HG03280 (cell line): Measurements from ENCODE around the gene ACSF3.
"Not testable (repeated sequence)": the region's sequence is repeated elsewhere in the genome, so short reads cannot be mapped to it uniquely, and the experiment has no call there.

ENCODE experiments used
- ATAC-seq: cut with Tn5 transposase; IDR thresholded peaks from one replicate; pipeline ENCODE4 v1.9.1; 2021; ENCODE audit warnings: mild to moderate bottlenecking, moderate library complexity; ENCODE audit not compliant: unreplicated experiment

The ACSF3 gene

DNA sequence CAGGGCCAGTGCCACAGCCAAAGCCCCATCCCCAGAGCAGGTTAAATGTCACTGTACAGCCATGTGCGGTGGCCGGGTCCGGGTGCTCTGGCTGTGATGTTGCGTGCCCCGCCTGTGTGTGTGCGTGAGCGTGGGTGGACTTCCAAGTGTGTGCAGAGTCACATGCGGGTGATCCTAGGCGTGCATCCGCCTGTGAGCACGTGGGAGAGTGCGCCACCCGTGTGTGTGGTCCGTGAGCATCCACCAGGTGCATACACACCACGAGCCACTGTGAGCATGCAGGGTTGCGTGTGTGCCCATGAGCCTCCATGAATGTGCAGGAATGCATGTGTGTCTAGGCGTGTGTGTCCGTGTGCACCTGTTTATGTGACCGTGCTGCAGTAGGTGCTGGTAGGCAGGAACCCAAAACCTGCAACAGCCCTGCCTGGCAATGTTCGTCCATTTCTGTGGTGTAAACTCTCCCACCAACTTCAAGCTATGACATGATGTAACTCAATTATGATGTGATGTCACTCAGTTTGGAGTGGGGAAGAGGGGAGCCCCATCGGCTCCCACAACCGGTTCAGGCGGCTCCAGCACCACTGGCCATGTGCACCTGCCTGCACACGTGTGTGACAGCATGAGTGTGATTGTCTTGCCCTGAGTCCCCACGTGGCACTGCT lies 37.6 kb upstream of the ACSF3 start:
- ATAC-seq, result no peak

- no peak for ATAC-seq
These were observed 37.1 kb upstream of the ACSF3 start for GRCh38 chr16:89056592-89056991.

DNA sequence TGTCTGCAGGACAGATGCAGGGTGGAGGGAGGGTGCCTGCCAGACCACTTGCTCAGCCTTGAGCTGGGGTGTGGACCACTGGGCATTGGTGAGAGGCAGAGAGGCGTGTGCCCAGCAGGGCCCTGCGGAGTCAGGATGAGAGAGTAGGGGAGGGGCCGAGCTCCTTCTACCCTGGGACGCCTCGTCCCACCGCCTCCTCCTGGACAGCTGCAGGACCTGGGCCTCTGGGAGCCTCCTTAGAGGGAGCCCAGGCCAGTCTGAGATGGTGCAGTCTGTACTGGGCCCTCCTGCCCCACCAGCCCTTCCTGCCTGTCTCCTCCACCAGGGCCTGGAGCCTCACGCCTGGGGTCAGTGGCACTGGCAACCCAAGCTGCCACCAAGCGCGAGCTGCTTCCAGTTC lies 35.9 kb upstream of the ACSF3 start:
- no peak for ATAC-seq

GRCh38 chr16:89058812-89059211 lies 34.8 kb upstream of the ACSF3 start:
- ATAC-seq, result no peak

GRCh38 chr16:89060207-89060794 lies 33.4 kb upstream of the ACSF3 start:
- ATAC-seq, result no peak

GRCh38 chr16:89061086-89061485 lies 32.6 kb upstream of the ACSF3 start:
- ATAC-seq, result no peak

DNA sequence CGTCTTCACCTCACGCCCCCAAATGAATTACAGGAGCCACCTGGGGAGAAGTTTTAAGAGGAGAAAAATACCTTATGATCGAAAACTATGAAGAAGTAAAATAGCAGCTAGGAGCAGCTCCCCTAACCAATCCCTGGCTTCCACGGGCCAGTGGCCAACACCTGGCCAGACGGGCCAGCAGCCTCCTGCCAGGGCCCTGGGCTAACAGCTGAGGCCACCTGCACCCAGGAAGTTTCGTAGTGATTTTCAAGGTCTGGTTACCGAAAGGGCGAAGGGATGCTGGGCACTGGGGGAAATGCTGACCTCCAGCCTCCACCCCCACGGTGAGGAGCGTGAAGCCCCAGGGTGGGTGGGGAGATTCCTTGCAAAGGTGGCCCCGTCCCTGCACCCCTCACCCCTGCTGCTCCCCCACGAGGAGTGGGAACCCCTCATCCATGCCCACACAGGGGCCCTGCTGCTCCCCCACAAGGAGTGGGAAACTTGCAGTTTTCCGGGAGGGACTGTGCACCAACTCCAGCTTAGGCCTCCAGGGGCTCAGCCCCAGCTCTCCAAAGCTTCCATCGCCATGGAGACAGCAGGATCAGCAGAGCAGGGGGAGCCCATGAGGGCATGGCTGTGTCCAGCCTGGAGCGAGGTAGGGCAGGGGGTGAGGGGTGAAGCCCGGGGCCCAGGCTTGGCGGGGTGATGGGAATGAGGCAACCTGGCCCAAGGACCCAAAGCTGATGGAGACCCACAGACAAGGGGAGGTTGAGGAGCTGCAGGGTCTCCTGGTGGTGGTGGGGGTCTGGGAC lies 31.9 kb upstream of the ACSF3 start:
- ATAC-seq, result no peak

DNA sequence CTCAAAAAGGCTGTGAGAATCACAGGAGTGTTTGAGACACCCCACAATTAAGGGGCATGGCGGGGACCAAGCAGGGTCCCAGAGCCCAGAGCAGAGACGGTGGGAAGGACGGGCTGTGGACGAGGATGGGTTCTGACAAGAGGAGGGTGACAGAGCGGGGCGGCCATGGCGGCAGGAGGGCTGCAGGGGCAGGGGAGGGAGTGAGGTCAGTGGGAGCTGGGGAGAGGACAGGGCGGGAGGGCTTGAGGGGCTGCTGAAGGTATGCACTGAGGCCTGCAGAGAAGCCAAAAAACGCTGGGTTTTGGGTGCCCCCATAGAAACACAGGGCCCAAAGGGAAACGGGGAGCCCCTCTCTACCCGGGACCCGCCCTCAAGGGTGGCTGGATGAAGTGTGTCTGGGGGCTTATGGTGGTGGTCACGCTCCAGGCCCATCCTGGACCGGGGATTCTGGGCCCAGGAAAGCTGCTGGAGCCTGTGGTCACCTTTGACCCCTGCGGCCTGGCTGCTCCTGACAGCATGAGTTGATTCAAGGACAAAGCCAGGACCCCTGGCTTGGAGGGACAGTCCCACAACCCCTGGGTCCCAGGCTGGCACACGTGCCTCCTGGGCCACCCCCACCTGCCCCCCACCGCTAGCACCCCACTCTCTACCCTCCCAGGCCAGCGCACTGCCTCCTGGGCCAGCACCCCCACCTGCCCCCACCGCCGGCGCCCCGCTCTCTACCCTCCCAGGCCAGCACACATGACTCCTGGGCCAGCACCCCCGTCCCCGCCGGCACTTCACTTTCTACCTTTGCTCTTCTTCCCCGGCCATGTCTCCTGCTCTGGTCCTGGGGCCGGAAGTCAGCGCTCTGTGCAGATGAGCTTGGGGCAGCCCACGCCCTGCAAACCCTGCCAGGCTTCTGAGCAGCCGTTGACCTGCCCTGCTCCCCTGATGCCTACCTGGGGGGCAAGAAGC lies 31.0 kb upstream of the ACSF3 start:
- no peak for ATAC-seq

DNA sequence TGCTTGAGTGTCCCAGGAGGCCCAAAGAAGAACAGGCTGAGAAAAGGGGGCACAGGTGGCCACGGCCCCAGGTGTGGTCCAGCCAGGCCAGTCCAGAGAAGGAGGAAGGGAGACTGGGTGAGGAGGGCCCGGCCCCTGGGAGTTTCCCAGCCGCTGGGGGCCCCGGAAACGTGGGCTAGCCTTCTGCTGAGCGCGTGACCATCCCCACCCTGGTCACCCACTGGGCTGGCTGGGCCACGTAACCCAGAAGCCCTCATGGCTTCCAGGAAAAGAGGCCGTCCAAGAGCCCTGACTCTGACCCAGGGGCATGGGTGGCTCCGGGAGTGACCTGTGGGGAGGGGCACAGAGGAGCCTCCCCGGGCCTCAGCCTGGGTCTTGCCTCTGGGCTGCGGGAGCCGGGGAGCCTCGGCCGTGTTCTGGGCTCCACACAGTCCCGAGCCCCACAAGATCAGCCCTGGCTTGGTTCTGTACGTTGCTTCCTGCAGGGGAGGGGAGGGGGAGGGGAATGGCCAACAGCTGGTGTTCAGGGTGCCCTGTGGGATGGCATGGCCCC lies 29.8 kb upstream of the ACSF3 start:
- ATAC-seq, result no peak

DNA sequence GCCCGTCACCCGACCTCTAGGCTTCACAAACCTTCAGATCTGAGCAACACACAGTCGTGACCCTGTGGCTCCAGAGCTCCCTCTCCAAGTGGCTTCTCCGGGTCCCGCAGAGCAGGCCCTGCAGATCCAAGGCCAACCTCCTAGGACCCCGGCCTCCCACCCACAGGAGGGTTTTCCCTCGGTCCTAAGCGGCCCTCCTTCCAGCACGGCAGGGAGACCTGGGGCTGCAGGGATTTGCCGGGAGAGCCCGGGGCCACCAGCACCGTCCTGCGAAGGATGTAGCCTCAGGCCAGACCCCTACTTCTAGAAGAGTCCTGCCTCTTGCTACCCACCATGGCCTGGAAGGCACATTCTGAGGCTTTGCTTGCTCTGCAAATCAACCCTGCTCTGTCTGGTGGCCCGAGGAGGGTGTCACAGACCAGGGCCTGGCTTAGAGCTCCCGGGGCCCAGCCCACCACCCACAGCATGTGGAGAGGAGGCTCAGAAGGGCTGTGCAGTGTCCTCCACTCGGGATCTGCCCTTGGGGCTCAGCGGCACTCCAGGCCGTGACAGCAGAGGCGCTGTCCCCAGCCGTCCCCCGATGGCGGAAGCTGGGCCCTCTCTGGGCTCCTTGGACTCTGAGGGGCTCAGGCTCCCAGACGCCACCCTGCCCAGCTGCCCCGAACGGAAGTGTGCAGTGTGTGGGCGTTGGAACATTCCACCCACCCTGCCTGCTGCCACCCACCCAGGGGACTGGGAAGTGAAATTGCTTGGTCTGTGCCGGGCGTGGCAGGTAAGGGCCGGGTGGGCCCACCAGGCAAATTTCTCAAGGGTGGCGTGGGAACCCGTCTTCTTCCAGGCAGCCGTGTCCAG lies 28.8 kb upstream of the ACSF3 start:
- ATAC-seq, result no peak

GRCh38 chr16:89065458-89065822 lies 28.2 kb upstream of the ACSF3 start:
- ATAC-seq, result no peak

- no peak for ATAC-seq
These were observed 26.9 kb upstream of the ACSF3 start for GRCh38 chr16:89066721-89067120.

DNA sequence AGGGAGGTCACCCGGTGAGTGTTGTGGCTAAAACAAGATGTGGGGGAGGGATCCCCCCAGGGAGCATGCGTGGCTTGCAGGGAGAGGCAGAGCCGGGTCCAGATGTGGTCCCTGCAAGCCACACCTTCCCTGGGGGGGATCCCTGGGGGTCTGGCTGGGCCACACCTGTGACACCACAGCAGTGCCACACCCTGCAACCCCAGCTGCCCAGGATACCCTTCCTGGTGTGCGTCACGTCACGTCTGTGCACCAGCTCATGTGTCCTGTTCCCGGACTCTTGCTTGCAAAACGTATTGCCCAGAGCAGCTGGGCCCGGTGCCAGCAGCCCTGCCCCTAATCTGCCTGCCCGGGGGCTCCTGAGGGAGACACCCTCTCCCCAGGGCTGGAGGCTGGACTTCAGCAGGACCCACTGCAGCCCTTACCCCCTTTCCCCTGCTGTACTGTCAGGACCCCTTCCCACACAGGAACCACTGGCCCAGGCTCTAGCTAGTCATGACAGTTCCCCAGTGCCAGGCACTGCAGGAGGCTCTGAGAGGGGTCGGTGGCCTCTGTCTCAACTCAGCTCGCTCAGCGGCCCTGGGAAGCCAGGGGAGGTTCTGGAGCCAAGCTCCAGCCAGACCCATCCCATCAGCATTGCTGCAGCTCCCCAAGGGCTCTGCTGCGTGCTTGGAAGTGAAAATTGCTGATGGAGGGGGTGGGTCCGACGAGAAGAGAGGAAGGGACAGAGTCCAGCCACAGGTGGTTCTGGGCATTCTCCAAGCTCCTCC lies 25.8 kb upstream of the ACSF3 start:
- no peak for ATAC-seq

DNA sequence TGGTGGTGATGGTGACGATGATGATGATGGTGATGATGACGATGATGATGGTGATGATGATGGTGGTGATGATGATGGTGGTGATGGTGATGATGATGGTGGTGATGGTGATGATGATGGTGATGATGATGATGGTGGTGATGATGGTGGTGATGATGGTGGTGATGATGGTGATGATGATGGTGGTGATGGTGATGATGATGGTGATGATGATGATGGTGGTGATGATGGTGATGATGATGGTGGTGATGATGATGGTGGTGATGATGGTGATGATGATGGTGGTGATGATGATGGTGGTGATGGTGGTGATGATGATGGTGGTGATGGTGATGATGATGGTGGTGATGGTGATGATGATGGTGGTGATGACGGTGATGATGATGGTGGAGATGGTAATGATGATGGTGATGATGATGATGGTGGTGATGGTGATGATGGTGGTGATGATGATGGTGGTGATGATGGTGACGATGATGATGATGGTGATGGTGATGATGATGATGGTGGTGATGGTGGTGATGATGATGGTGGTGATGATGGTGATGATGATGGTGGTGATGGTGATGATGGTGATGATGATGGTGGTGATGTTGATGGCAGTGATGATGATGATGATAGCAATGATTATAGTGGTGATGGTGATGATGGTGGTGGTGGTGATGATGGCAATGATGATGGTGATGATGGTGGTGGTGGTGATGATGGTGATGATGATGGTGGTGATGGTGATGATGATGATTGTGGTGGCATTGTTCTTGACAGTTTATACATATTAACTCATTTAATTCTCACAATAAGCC lies 24.6 kb upstream of the ACSF3 start:
- ATAC-seq, result not testable (repeated sequence)

- no peak for ATAC-seq
These were observed 23.7 kb upstream of the ACSF3 start for GRCh38 chr16:89069920-89070319.

- no peak for ATAC-seq
These were observed 23.1 kb upstream of the ACSF3 start for GRCh38 chr16:89070590-89070989.

DNA sequence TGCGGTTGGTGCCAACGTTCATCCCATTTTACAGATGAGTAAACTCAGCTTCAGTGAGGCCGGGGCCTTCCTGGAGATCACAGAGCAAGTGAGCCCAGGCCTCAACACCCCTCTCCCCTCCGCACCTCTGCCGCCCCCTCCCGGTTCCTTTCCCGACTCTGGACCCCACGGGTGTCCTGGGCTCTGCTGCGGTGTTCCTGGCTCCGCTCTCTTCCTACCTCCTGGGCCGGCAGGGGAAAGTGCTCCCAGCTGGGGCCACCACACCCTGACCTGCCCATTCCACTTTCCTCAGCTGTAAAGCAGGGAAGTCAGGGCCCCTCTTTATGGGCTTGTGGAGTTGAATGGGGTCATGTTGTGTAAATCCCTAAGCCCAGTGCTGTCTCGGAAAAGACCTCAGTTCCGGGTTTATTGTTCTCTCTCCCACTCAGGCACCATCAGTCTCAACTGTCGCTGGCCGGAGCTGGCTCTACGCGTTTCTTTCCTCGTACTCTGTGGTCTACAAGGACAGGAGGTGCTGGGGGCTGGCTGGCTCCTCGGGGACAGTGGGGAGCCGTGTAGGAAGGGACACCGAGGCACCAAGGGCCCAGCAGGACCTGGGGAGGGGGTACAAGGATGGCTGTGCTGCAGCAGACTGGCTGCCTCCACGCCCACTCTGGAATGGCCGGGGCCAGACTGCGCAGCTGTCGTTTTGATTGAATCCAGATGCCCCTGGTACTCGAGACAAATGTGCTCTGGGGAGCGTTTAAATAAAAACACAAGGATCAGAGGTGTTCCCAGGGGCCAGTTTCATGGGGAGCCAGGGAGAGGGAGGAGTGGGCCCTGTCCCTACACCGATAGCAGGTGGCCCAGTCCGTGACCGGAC lies 21.7 kb upstream of the ACSF3 start:
- no peak for ATAC-seq
